Testis (tissue), 3 donors: Measurements from ENCODE around the gene HUNK. TPM values are rescaled to one million over a fixed set of nuclear protein-coding genes. Genes with fewer than 3 reads are reported as not detected.

ENCODE experiments used
- DNase-seq: peaks from one replicate; pipeline ENCODE4 v3.0.0-alpha.2; 2019
- H3K27ac ChIP-seq, 2 donors: fragments of 200-600 bp; sonication (generic); one replicate each; pipeline ENCODE4 v1.5.1; 2019
- H3K27me3 ChIP-seq: fragments of 200-600 bp; sonication (generic); one replicate; pipeline ENCODE4 v1.5.1; 2019
- H3K36me3 ChIP-seq: fragments of 200-600 bp; sonication (generic); one replicate; pipeline ENCODE4 v1.5.1; 2017; ENCODE audit warnings: low read depth; ENCODE audit errors: missing control alignments
- H3K4me1 ChIP-seq: fragments of 200-600 bp; sonication (generic); one replicate; pipeline ENCODE4 v1.5.1; 2019
- H3K4me3 ChIP-seq, 2 donors: fragments of 200-600 bp; sonication (generic); one replicate each; pipeline ENCODE4 v1.5.1; 2017 to 2019
- H3K9me3 ChIP-seq: fragments of 200-600 bp; sonication (generic); one replicate; pipeline ENCODE4 v1.5.1; 2017
- CTCF ChIP-seq, 3 experiments: fragments of 450-650 bp in 2 of 3; fragments of 200-600 bp in 1 of 3; sonication (generic) in 1 of 3; IDR thresholded peaks; one replicate each; pipeline ENCODE4 v1.5.1; 2016 to 2019; ENCODE audit warnings: antibody characterized with exemption in 3 of 3, mild to moderate bottlenecking in 2 of 3, moderate library complexity in 1 of 3
- POLR2A ChIP-seq: fragments of 450-650 bp; IDR thresholded peaks from one replicate; pipeline ENCODE4 v1.6.1; 2017; ENCODE audit warnings: antibody characterized with exemption, mild to moderate bottlenecking, moderate library complexity
- WGBS, 2 donors: methylation state at CpG; one replicate each; pipeline ENCODE4 v1.1.5; 2018; 5-methylcytosine and 5-hydroxymethylcytosine counted together
- intact Hi-C: fragments of 100-400 bp; cut with DNase I; formaldehyde crosslinking; loops from one replicate; pipeline ENCODE4 v1.15.1; 2023; ENCODE audit warnings: low total_unique reads
- polyA plus RNA-seq: library from polyadenylated mRNA; stranded (reverse); fragments of 350-450 nt; fragmentation: Illumina TruSeq; extraction: RNeasy Lipid Tissue Mini Kit (QIAGEN cat#74804); gene quantifications from one replicate; pipeline ENCODE4 v1.2.3, GENCODE V29; 2014; ENCODE audit warnings: low read depth, low replicate concordance; ENCODE audit not compliant: insufficient read depth
- total RNA-seq, 2 donors: library from RNA; depleted of rRNA; stranded (reverse); fragments of >200 nt; gene quantifications; one replicate each; pipeline ENCODE4 v1.2.3, GENCODE V29; 2016

HUNK gene
- total and polyA plus RNA-seq, 3 donors from 2014 or later: 2.1 to 7.6 (median 6.8) TPM

- no peak for TF ChIP-seq POLR2A
- TF ChIP-seq CTCF (IDR thresholded peaks at IDR 0.05): no peak
- 51 to 56% methylated on average over 8 to 12 of the region's 12 CpGs for WGBS, 2 donors
- no peaks in the 10 kb centered on the region for H3K27me3 ChIP-seq
- H3K4me1 ChIP-seq: peaks cover 15% of the 10 kb centered on the region
- no peaks in the 10 kb centered on the region for H3K36me3 ChIP-seq
- intact Hi-C loops: no loop called here
- no peak for DNase-seq
- no peak overlapping the region for H3K27ac ChIP-seq
- H3K4me3 ChIP-seq: peak overlapping the region; percentile 57 to 75
- H3K9me3 ChIP-seq: no peaks in the 10 kb centered on the region
These were observed 2.0 kb downstream of the HUNK start for GRCh38 chr21:31874812-31875212.

- no peak for DNase-seq
- no peaks in the 10 kb centered on the region for H3K36me3 ChIP-seq
- no peak overlapping the region for H3K4me3 ChIP-seq
- peaks cover 15% of the 10 kb centered on the region for H3K4me1 ChIP-seq
- no peak for TF ChIP-seq CTCF (IDR thresholded peaks at IDR 0.05)
- TF ChIP-seq POLR2A: no peak
- WGBS, 2 donors: 69 to 72% methylated on average over 20 to 21 of the region's 21 CpGs
- intact Hi-C loops: no loop called here
- no peak overlapping the region for H3K27ac ChIP-seq
- H3K9me3 ChIP-seq: no peaks in the 10 kb centered on the region
- H3K27me3 ChIP-seq: no peaks in the 10 kb centered on the region
These were observed 2.7 kb downstream of the HUNK start for GRCh38 chr21:31875496-31876015.

- H3K4me3 ChIP-seq: no peak overlapping the region
- H3K27me3 ChIP-seq: no peaks in the 10 kb centered on the region
- H3K9me3 ChIP-seq: no peaks in the 10 kb centered on the region
- no peak overlapping the region for H3K27ac ChIP-seq
- intact Hi-C loops: no loop called here
- H3K4me1 ChIP-seq: peaks cover 9% of the 10 kb centered on the region
- H3K36me3 ChIP-seq: no peaks in the 10 kb centered on the region
- no peak for TF ChIP-seq CTCF (IDR thresholded peaks at IDR 0.05)
- TF ChIP-seq POLR2A: no peak
- no peak for DNase-seq
- 91 to 94% methylated on average over 5 of the region's 5 CpGs for WGBS, 2 donors
These were observed 4.7 kb downstream of the HUNK start for GRCh38 chr21:31877463-31877957.

- 68 to 75% methylated on average over 2 of the region's 2 CpGs for WGBS, 2 donors
- Histone ChIP-seq H3K4me3 (no peak overlapping the region), H3K9me3 (no peaks in the 10 kb centered on the region), H3K27me3 (no peaks in the 10 kb centered on the region), H3K27ac (no peak overlapping the region), H3K4me1 (peaks cover 8% of the 10 kb centered on the region), H3K36me3 (no peaks in the 10 kb centered on the region)
- DNase-seq: no peak
- intact Hi-C loops: no loop called here
- no peak for TF ChIP-seq POLR2A
These were observed 6.0 kb downstream of the HUNK start for GRCh38 chr21:31878831-31879230.

GRCh38 chr21:31879241-31879650, 6.4 kb downstream of the HUNK start:
- Histone ChIP-seq H3K4me1 (peaks cover 8% of the 10 kb centered on the region), H3K36me3 (no peaks in the 10 kb centered on the region), H3K27ac (no peak overlapping the region), H3K27me3 (no peaks in the 10 kb centered on the region), H3K4me3 (no peak overlapping the region), H3K9me3 (no peaks in the 10 kb centered on the region)
- 79 to 92% methylated on average over 9 to 10 of the region's 10 CpGs for WGBS, 2 donors
- intact Hi-C loops: no loop called here
- DNase-seq: no peak
- TF ChIP-seq CTCF (IDR thresholded peaks at IDR 0.05) (no peak), POLR2A (no peak)
